Fibroblast of villous mesenchyme (primary cell): ENCODE data around the gene PTPRN2. TPM values are rescaled to one million over a fixed set of nuclear protein-coding genes. Genes with fewer than 3 reads are reported as not detected.

ENCODE experiments used
- DNase-seq: peaks from one replicate; pipeline ENCODE4 v3.0.0-alpha.2; 2010; ENCODE audit warnings: low read depth
- H3K4me3 ChIP-seq: 2 replicates; pipeline ENCODE4 v1.5.1; 2011; ENCODE audit warnings: low read depth, mild to moderate bottlenecking, low read length
- total RNA-seq: library from RNA; depleted of rRNA; stranded (reverse); fragments of >200 nt; gene quantifications from 2 replicates; pipeline ENCODE4 v1.2.3, GENCODE V29; 2012
- TF ChIP-seq, protein P1 (sequence below): IDR thresholded peaks from 2 replicates; pipeline ENCODE4 v1.5.1; 2012; ENCODE audit warnings: low read depth, mild to moderate bottlenecking, low read length; ENCODE audit not compliant: insufficient read depth

The PTPRN2 gene
- total RNA-seq, 1 donor, result not detected

GRCh38 chr7:157993406-157994105 lies 594.1 kb downstream of the PTPRN2 start:
- DNase-seq, result no peak
- H3K4me3 ChIP-seq, result no peak overlapping the region
- TF ChIP-seq, protein P1, sequence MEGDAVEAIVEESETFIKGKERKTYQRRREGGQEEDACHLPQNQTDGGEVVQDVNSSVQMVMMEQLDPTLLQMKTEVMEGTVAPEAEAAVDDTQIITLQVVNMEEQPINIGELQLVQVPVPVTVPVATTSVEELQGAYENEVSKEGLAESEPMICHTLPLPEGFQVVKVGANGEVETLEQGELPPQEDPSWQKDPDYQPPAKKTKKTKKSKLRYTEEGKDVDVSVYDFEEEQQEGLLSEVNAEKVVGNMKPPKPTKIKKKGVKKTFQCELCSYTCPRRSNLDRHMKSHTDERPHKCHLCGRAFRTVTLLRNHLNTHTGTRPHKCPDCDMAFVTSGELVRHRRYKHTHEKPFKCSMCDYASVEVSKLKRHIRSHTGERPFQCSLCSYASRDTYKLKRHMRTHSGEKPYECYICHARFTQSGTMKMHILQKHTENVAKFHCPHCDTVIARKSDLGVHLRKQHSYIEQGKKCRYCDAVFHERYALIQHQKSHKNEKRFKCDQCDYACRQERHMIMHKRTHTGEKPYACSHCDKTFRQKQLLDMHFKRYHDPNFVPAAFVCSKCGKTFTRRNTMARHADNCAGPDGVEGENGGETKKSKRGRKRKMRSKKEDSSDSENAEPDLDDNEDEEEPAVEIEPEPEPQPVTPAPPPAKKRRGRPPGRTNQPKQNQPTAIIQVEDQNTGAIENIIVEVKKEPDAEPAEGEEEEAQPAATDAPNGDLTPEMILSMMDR, result no peak

- no peak for DNase-seq
- TF ChIP-seq, protein P1, result no peak
- no peak overlapping the region for H3K4me3 ChIP-seq
Observed at GRCh38 chr7:157992511-157993160, 595.0 kb downstream of the PTPRN2 start.

- no peak overlapping the region for H3K4me3 ChIP-seq
- DNase-seq, result no peak
Observed at GRCh38 chr7:157991761-157992160, 595.9 kb downstream of the PTPRN2 start.

GRCh38 chr7:157991351-157991750 lies 596.3 kb downstream of the PTPRN2 start:
- DNase-seq, result no peak
- no peak overlapping the region for H3K4me3 ChIP-seq
- TF ChIP-seq, protein P1, result no peak

More at GRCh38 chr7:157991761-157992160, 595.9 kb downstream of the PTPRN2 start:
- TF ChIP-seq, protein P1, result no peak

DNA sequence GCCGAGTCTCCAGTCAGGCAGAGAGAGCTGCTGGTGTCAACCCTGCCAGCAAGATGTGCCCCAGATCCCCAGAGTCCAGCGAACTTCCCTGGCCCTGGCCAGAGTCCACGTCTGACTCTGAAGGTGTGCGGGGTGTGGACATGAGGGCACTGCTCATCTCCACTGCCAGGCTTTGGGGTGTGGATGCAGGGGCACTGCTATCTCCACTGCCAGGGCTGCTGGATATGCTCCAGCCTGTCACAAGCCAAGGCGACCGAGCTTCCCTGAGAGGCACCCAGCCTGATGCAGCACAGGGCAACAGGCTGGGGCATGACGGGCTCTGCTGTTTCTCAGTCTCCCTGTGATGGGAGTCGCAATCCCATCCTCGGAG lies 596.8 kb downstream of the PTPRN2 start:
- H3K4me3 ChIP-seq, result no peak overlapping the region
- DNase-seq, result no peak
- TF ChIP-seq, protein P1, result no peak

DNA sequence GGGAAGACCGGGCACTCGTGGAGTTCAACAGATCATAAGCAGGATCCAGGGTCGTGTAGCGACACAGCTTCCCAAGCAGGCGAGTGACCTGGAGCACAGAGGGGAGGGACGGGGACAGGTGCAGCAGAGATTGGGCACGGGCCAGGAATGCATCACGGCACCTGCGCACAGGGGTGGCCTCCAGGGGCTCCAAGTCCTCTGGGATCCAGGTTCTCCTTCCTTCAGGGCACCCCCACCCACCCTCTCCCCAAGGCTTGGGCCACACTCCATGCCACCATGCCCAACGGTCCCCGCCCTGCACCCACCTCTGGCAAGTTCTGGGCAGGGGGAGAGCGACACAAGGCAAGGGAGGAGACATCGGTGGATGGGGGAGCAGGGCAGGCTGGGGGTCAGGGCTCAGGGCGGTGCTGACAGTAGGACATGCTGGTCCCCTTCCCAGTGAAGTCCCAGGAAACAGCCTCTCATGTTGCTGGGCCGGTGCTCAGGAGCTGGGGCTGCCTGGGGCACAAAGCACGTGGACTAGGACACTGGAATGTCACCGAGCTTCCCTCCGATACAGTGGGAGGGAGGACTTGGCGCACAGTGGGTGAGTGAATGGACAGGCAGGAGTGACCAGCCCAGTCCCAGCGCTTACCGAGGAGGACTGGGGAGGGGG lies 597.3 kb downstream of the PTPRN2 start:
- no peak overlapping the region for H3K4me3 ChIP-seq
- DNase-seq, result no peak
- TF ChIP-seq, protein P1, result no peak
